ENCODE results near the gene ATXN7L2. TPM values are rescaled to one million over a fixed set of nuclear protein-coding genes. Genes with fewer than 3 reads are reported as not detected.

The ATXN7L2 gene
- total RNA-seq, 1 donor from 2014 or later = 4.6 TPM

- Histone ChIP-seq H3K27me3 (no peaks in the 10 kb centered on the region), H3K4me3 (no peak overlapping the region), H3K9me3 (no peaks in the 10 kb centered on the region), H3K4me1 (peaks cover 51% of the 10 kb centered on the region), H3K27ac (peak overlapping the region; percentile 25), H3K36me3 (peaks cover 14% of the 10 kb centered on the region)
- no peak for TF ChIP-seq CTCF (IDR thresholded peaks at IDR 0.05)
- DNase-seq = no peak
- ATAC-seq = peak; percentile 40
- intact Hi-C loops (cut with DNase I) = no loop called here
Measured at GRCh38 chr1:109499081-109499480, 15.4 kb downstream of the ATXN7L2 start.

- intact Hi-C loops (cut with DNase I) = no loop called here
- Histone ChIP-seq H3K27ac (peak overlapping the region; percentile 63), H3K4me3 (no peak overlapping the region), H3K9me3 (no peaks in the 10 kb centered on the region), H3K4me1 (peaks cover 49% of the 10 kb centered on the region), H3K36me3 (peaks cover 14% of the 10 kb centered on the region), H3K27me3 (no peaks in the 10 kb centered on the region)
- ATAC-seq (peak; percentile 79), DNase-seq (peak; percentile 77)
- peak; percentile 49 for TF ChIP-seq CTCF (IDR thresholded peaks at IDR 0.05)
Measured at GRCh38 chr1:109499661-109500536, 16.2 kb downstream of the ATXN7L2 start.

GRCh38 chr1:109500941-109501381 is 17.3 kb downstream of the ATXN7L2 start:
- peak overlapping the region; percentile 63 for H3K27ac ChIP-seq

GRCh38 chr1:109501644-109502363 is 18.1 kb downstream of the ATXN7L2 start:
- peak; percentile 55 for ATAC-seq
- intact Hi-C loops (cut with DNase I) = no loop called here
- Histone ChIP-seq H3K9me3 (no peaks in the 10 kb centered on the region), H3K4me3 (no peak overlapping the region), H3K36me3 (peaks cover 2% of the 10 kb centered on the region), H3K27me3 (no peaks in the 10 kb centered on the region), H3K27ac (peak overlapping the region; percentile 11), H3K4me1 (peaks cover 45% of the 10 kb centered on the region)
- DNase-seq = no peak
- no peak for TF ChIP-seq CTCF (IDR thresholded peaks at IDR 0.05)

More at GRCh38 chr1:109500941-109501381, 17.3 kb downstream of the ATXN7L2 start:
- peaks cover 45% of the 10 kb centered on the region for H3K4me1 ChIP-seq
- ATAC-seq (peak; percentile 8), DNase-seq (no peak)
- H3K27me3 ChIP-seq = no peaks in the 10 kb centered on the region
- TF ChIP-seq CTCF (IDR thresholded peaks at IDR 0.05) = no peak
- no peaks in the 10 kb centered on the region for H3K9me3 ChIP-seq
- no peak overlapping the region for H3K4me3 ChIP-seq
- H3K36me3 ChIP-seq = peaks cover 10% of the 10 kb centered on the region
- intact Hi-C loops (cut with DNase I) = no loop called here

GRCh38 chr1:109502364-109502851 is 18.7 kb downstream of the ATXN7L2 start:
- intact Hi-C loops (cut with DNase I) = no loop called here
- H3K4me1 ChIP-seq = peaks cover 45% of the 10 kb centered on the region
- H3K36me3 ChIP-seq = no peaks in the 10 kb centered on the region
- no peak overlapping the region for H3K4me3 ChIP-seq
- DNase-seq (no peak), ATAC-seq (no peak)
- TF ChIP-seq CTCF (IDR thresholded peaks at IDR 0.05) = no peak
- H3K9me3 ChIP-seq = no peaks in the 10 kb centered on the region
- no peaks in the 10 kb centered on the region for H3K27me3 ChIP-seq
- H3K27ac ChIP-seq = peak overlapping the region; percentile 11

Measured in upper lobe of right lung (tissue), 1 donor.